GM19372 (cell line): ENCODE data around the gene IRF8.

Experiments used
- ATAC-seq: cut with Tn5 transposase; IDR thresholded peaks from one replicate; pipeline ENCODE4 v1.9.1; 2021; ENCODE audit warnings: mild to moderate bottlenecking, low read depth, moderate library complexity; ENCODE audit not compliant: unreplicated experiment

IRF8 gene

DNA sequence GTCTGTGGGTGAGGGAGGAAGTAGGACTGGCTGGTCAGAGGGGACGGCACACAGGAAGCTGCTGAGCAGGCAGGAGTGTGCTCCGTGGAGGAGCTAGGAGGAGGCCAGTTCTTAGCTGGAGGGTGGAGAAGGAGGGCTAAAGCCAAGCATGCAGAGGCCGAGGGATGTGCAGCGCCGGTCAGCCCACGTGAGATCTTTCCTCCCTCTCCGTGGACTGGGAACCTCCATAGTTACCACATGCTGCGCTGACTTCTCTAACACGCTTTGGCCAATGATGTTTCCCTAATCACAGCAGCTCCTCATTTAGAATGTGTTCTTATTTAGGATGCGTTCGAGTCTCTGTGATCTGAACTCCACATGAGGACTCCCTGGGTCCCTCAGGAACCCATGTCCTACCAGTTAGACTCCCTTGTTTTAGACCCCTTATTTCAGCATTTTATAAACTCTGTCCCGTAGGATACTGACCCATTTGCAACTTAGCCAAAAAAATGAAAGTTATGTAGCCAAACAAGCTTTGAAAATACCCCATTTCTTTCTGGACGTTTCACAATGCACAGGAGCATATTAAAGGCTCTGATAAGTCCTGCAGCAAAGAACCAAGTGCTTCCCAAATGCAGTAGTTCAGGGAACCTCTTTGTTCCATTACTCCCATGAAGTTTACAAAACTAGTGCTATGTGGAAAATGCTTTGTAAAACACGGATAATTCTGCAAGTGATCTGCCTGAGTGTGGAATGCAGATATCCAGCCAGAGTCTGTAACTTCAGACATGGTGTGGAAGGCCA, 51.4 kb downstream of the IRF8 start:
- no peak for ATAC-seq

- no peak for ATAC-seq
These were observed 53.2 kb downstream of the IRF8 start for GRCh38 chr16:85952197-85952596.

GRCh38 chr16:85952811-85953210, 53.8 kb downstream of the IRF8 start:
- ATAC-seq = no peak

- ATAC-seq = no peak
These were observed 56.1 kb downstream of the IRF8 start for GRCh38 chr16:85954927-85955519.

- ATAC-seq = no peak
These were observed 56.6 kb downstream of the IRF8 start for GRCh38 chr16:85955566-85955965.

DNA sequence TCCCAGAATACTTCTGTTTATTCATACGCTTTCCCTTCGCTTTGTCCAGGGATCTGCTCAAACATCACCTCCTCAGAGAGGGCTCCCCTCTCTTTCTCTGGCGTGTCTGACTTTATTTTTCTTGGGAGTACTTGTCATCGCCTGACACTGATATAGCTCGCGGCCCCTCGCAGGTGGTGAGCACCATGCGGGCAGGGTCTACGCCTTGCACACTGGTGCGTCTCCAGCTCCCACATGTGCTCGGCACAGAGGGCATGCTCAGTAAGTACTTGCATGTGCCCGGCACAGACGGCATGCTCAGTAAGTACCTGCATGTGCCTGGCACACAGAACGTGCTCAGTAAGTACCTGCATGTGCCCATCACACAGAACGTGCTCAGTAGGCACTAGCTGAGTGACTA, 57.5 kb downstream of the IRF8 start:
- ATAC-seq = no peak

DNA sequence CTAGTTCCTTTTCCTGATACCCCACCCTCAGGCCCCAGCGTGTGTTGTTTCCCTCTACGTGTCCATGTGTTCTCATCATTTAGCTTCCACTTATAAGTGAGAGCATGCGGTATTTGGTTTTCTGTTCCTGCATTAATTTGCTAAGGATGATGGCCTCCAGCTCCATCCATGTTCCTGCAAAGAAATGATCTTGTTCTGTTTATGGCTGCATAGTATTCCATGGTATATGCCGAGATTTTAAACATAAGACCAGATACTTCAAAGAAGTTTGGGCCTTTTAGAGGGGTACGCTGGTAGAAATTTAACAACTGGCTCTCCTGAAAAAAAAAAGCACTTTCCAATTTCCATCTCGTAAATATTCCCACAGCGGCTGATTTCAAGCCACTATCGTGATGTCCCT, 59.8 kb downstream of the IRF8 start:
- no peak for ATAC-seq

GRCh38 chr16:85959686-85960085, 60.7 kb downstream of the IRF8 start:
- ATAC-seq = no peak

GRCh38 chr16:85960486-85961046, 61.6 kb downstream of the IRF8 start:
- no peak for ATAC-seq

GRCh38 chr16:85961988-85962915, 63.3 kb downstream of the IRF8 start:
- no peak for ATAC-seq

DNA sequence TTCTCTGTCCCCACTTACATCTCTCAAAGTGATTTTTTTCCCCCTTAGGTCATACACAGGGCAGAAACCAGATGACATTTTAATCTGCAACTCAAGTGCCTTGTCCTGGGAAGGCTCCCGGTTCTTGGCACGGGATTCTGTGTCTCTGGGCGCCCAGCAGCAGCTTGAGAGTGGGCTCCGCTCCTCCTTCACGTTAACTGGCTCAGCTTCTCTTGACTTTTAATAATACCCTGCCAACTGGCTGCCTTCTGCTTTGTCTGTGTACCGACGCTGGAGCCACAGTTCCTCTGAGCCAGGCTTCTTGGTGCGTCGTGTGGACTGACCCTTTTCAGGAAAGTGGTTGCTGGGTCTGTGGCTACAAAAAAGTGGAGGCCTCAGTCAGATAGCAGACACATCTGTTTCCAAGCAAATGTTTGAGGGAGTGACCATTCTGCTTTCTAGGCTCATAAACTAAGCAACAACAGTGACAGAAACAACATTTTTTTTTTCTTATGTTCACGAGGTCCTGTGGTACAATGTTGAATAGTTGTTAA, 64.9 kb downstream of the IRF8 start:
- no peak for ATAC-seq

GRCh38 chr16:85965125-85965524, 66.2 kb downstream of the IRF8 start:
- no peak for ATAC-seq

GRCh38 chr16:85967111-85967510, 68.1 kb downstream of the IRF8 start:
- no peak for ATAC-seq

- no peak for ATAC-seq
These were observed 69.3 kb downstream of the IRF8 start for GRCh38 chr16:85968041-85968920.

- ATAC-seq = no peak
These were observed 70.2 kb downstream of the IRF8 start for GRCh38 chr16:85969159-85969558.

- ATAC-seq = no peak
These were observed 70.6 kb downstream of the IRF8 start for GRCh38 chr16:85969591-85969990.

DNA sequence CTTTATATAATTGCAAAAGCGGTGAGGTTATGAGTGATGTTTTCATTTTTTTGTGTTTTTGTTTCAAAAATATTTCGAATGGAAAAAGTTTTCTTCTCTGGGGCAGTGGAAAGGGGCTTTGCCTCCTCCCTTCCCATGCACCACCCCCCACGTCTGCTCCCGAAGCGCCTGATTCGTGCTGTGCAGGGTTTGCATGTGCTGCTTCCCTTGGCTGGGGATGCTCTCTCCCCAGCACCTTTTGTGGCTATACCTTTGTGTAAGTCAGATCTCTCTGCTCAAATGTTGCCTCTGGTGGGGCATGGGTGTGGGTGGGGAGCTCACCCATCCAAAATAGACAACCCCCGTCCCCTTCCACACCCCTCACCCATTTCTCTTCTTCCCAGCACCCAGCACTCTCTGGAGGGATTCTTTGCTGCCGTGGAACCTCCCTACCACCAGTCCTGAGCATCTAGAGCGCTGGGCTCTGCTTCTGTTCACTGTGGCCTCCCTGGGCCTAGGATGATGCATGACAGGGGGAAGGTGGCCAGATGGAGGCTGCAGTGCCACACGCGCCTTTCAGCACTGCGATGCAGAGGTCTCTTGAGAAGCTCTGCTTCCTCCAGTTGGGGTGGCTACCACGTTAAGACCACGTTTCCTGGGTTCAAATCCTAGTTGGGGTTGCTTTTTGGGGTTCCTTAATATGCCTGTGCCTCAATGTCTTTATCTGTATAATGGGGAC, 71.2 kb downstream of the IRF8 start:
- ATAC-seq = no peak

DNA sequence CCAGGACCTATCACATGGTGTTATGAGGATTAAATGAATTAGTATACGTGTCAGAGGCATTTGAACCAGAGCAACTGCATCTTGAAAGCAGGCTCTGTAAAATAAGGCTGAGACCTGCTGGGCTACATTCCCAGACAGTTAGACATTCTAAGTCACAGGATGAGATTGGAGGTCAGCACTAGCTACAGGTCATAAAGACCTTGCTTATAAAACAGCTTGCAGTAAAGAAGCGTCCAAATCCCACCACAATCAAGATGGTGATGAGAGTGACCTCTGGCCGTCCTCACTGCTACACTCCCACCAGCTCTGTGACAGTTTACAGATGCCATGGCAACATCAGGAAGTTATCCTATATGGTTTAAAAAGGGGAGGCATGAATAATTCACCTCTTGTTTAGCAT, 71.8 kb downstream of the IRF8 start:
- ATAC-seq = no peak
